ENCODE measurements around the gene CHST9. TPM values are rescaled to one million over a fixed set of nuclear protein-coding genes. Genes with fewer than 3 reads are reported as not detected.

The CHST9 gene
- total and polyA plus RNA-seq, 10 of the 15 experiments (the other 5 are each of a cell fraction or from before 2014, with no cell fraction given): 0.34 TPM; not detected in 9

- TF ChIP-seq ZBTB40 (IDR thresholded peaks at IDR 0.05; ENCODE audit: borderline replicate concordance) (no peak), MEF2A (IDR thresholded peaks at IDR 0.05; ENCODE audit: insufficient read depth, low read depth, low read length) (no peak), MTA3 (IDR thresholded peaks at IDR 0.05; ENCODE audit: borderline replicate concordance, low read length) (no peak), TAF1 (IDR thresholded peaks at IDR 0.05; ENCODE audit: borderline replicate concordance, low read depth, low read length) (no peak), TCF7 (IDR thresholded peaks at IDR 0.05; ENCODE audit: borderline replicate concordance) (no peak), SREBF2 (IDR thresholded peaks at IDR 0.05; ENCODE audit: low read length) (no peak), ZBTB4 (CRISPR knock-in tag; IDR thresholded peaks at IDR 0.05) (no peak)
Observed at GRCh38 chr18:27223526-27224291, 38.6 kb upstream of the CHST9 start (continued).

Data from GM12878 (cell line).